Gastrocnemius medialis (tissue), 4 donors: ENCODE measurements around the gene CXCL3. TPM values are rescaled to one million over a fixed set of nuclear protein-coding genes. Genes with fewer than 3 reads are reported as not detected.

Experiments used
- ATAC-seq, 2 donors: fragments of 150-250 bp; one replicate each; pipeline ENCODE4 v1.9.1; 2016
- DNase-seq, 2 donors: peaks; one replicate each; pipeline ENCODE4 v3.0.0-alpha.2; 2019
- H3K27ac ChIP-seq, 4 donors: fragments of 200-600 bp; sonication (generic); 1 replicate in 1 of 4; 2 replicates in 3 of 4; pipeline ENCODE4 v1.5.1; 2016 to 2018; ENCODE audit warnings: mild to moderate bottlenecking in 2 of 4, moderate library complexity in 1 of 4
- H3K27me3 ChIP-seq, 3 donors: fragments of 200-600 bp; sonication (generic) in 2 of 3; 1 replicate in 1 of 3; 2 replicates in 2 of 3; pipeline versions ENCODE4 v1.5.1 to v1.6.0; 2016 to 2019; ENCODE audit warnings: mild to moderate bottlenecking in 1 of 3, moderate library complexity in 1 of 3
- H3K36me3 ChIP-seq, 2 donors: fragments of 200-600 bp; sonication (generic) in 1 of 2; one replicate each; pipeline ENCODE4 v1.5.1; 2017 to 2018
- H3K4me1 ChIP-seq, 2 donors: fragments of 200-600 bp; sonication (generic) in 1 of 2; one replicate each; pipeline ENCODE4 v1.5.1; 2016 to 2017; ENCODE audit warnings: mild to moderate bottlenecking in 2 of 2
- H3K4me3 ChIP-seq, 4 donors: fragments of 200-600 bp; sonication (generic) in 3 of 4; 1 replicate in 1 of 4; 2 replicates in 3 of 4; pipeline ENCODE4 v1.5.1; 2016 to 2019; ENCODE audit warnings: mild to moderate bottlenecking in 2 of 4
- H3K9me3 ChIP-seq, 3 donors: fragments of 200-600 bp; sonication (generic) in 2 of 3; 1 replicate in 1 of 3; 2 replicates in 2 of 3; pipeline ENCODE4 v1.5.1; 2016 to 2019
- POLR2A ChIP-seq, 2 donors: fragments of 450-650 bp; IDR thresholded peaks; one replicate each; pipeline ENCODE4 v1.6.1; 2017; ENCODE audit warnings: antibody characterized with exemption in 2 of 2, mild to moderate bottlenecking in 2 of 2, moderate library complexity in 2 of 2
- in situ Hi-C, 4 donors: fragments of 200-750 bp; cut with MboI; loops; one replicate each; pipeline versions ENCODE4 v1.15.0 to v1.8.0; 2017; ENCODE audit warnings: low sequenced_read_pairs in 4 of 4
- intact Hi-C: fragments of 100-400 bp; cut with DNase I; formaldehyde crosslinking; loops from one replicate; pipeline ENCODE4 v1.15.1; 2023; ENCODE audit warnings: low total_unique reads
- total RNA-seq, 4 donors: library from RNA; depleted of rRNA; stranded (reverse); fragments of >200 nt; gene quantifications; one replicate each; pipeline versions ENCODE4 v1.1.0 to v1.2.3, GENCODE V29; 2016
- TF ChIP-seq, protein P1 (sequence below), 5 experiments: fragments of 450-650 bp in 3 of 5; fragments of 200-600 bp in 2 of 5; sonication (generic) in 2 of 5; IDR thresholded peaks in 4 of 5; conservative IDR thresholded peaks in 1 of 5; 1 replicate in 4 of 5; 2 replicates in 1 of 5; pipeline ENCODE4 v1.5.1; 2016 to 2019; ENCODE audit warnings: antibody characterized with exemption in 5 of 5, mild to moderate bottlenecking in 3 of 5, moderate library complexity in 3 of 5

Gene CXCL3
- total RNA-seq, 4 donors from 2014 or later = 0.84 TPM; not detected in 3

DNA sequence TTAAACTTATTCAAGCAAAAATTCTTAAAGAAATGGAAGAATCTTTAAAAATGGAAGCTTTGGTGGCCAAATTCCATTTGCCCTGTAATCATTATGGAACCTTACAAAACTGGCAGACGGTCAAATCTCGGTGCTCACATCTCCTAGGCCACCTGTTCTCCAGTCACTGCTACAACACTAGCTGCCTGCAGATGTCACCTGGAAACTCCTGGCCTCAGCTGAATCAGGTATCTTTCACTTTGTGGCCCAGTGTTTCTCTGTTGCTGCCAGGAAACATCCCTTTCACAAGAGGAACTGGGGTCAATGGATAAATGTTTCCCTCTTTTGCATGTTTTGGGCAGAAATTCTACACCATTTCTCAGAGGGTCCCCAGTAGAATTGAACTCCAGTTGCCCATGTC lies 4.2 kb upstream of the CXCL3 start:
- DNase-seq (no peak), ATAC-seq (no peak)
- Histone ChIP-seq H3K27me3 (peaks cover 0 to 10% (median 0%) of the 10 kb centered on the region in 3 donors), H3K36me3 (no peaks in the 10 kb centered on the region), H3K9me3 (peaks cover 0 to 2% (median 0%) of the 10 kb centered on the region in 3 donors), H3K4me1 (no peaks in the 10 kb centered on the region), H3K27ac (no peak overlapping the region), H3K4me3 (no peak overlapping the region)
- in situ Hi-C loops = no loop called here
- intact Hi-C loops = no loop called here
- no peak for TF ChIP-seq POLR2A (IDR thresholded peaks at IDR 0.05)
- TF ChIP-seq, protein P1, sequence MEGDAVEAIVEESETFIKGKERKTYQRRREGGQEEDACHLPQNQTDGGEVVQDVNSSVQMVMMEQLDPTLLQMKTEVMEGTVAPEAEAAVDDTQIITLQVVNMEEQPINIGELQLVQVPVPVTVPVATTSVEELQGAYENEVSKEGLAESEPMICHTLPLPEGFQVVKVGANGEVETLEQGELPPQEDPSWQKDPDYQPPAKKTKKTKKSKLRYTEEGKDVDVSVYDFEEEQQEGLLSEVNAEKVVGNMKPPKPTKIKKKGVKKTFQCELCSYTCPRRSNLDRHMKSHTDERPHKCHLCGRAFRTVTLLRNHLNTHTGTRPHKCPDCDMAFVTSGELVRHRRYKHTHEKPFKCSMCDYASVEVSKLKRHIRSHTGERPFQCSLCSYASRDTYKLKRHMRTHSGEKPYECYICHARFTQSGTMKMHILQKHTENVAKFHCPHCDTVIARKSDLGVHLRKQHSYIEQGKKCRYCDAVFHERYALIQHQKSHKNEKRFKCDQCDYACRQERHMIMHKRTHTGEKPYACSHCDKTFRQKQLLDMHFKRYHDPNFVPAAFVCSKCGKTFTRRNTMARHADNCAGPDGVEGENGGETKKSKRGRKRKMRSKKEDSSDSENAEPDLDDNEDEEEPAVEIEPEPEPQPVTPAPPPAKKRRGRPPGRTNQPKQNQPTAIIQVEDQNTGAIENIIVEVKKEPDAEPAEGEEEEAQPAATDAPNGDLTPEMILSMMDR (IDR thresholded peaks at IDR 0.05 in 4 of 5, conservative IDR thresholded peaks at IDR 0.05 in 1 of 5) = no peak

DNA sequence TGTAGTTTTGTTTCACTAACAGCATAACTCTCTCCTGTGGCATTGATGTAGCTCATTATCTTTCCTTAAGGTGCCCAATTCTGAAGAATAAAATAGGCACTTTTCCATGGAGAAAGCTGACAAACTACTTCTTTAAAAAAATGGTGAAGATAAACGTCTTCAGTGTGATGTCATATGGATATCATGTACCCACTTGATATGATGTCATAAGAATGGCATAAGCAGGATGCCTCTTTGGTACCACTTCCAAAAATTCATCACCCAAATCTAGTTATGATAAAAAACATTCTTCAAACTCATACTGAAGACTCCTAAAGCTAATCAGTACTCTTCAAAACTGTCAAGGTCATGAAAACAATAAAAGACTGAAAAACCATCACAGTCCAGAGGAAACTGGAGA lies 2.9 kb upstream of the CXCL3 start:
- H3K27ac ChIP-seq = no peak overlapping the region
- H3K27me3 ChIP-seq = peaks cover 0 to 14% (median 0%) of the 10 kb centered on the region in 3 donors
- no peak overlapping the region for H3K4me3 ChIP-seq
- TF ChIP-seq, protein P1 (IDR thresholded peaks at IDR 0.05 in 4 of 5, conservative IDR thresholded peaks at IDR 0.05 in 1 of 5) = no peak
- no peak for TF ChIP-seq POLR2A (IDR thresholded peaks at IDR 0.05)
- no peaks in the 10 kb centered on the region for H3K9me3 ChIP-seq
- in situ Hi-C loops = no loop called here
- no peak for ATAC-seq
- no peaks in the 10 kb centered on the region for H3K4me1 ChIP-seq
- intact Hi-C loops = no loop called here
- no peak for DNase-seq
- no peaks in the 10 kb centered on the region for H3K36me3 ChIP-seq

DNA sequence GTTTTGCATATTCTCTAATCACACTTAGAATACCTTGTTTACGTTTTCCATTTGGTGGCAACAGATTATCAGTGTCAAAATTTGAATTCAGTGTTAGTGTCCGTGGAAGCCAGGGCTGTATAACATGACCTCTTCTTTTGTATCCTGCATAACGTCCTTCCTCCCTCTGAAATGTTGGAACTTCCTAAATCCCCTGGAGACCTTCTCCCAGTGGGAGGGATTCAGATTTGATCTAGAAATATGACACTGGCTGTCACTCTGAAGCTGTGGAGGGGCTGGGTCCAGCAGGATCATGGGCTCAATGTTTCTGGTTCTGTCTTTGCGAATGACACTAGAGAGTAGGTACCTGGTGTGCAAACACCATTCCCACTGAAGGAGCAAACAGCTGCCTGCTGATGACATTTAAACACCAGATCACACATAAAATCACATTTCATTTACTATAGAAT lies 850 bp upstream of the CXCL3 start:
- ATAC-seq (peak in 1 of 2 donors; percentile 39), DNase-seq (no peak)
- no peaks in the 10 kb centered on the region for H3K4me1 ChIP-seq
- peak overlapping the region; percentile 59 to 74 (median 70) for H3K27ac ChIP-seq
- no peaks in the 10 kb centered on the region for H3K36me3 ChIP-seq
- intact Hi-C loops (loop anchor here (10.0 kb wide), 1 partner anchor 375 kb away; no protein-coding TSS in a partner anchor), in situ Hi-C loops (no loop called here)
- peaks cover 0 to 20% (median 0%) of the 10 kb centered on the region in 3 donors for H3K27me3 ChIP-seq
- H3K4me3 ChIP-seq = peak overlapping the region; percentile 62 to 78 (median 68)
- TF ChIP-seq POLR2A (IDR thresholded peaks at IDR 0.05) = no peak
- TF ChIP-seq, protein P1 (IDR thresholded peaks at IDR 0.05 in 4 of 5, conservative IDR thresholded peaks at IDR 0.05 in 1 of 5) = no peak
- no peaks in the 10 kb centered on the region for H3K9me3 ChIP-seq

GRCh38 chr4:74038086-74038424 lies 434 bp downstream of the CXCL3 start:
- H3K27ac ChIP-seq = peak overlapping the region in 3 of 4 donors; percentile 59 to 74 (median 70)
- ATAC-seq (no peak), DNase-seq (no peak)
- H3K36me3 ChIP-seq = no peaks in the 10 kb centered on the region
- peak overlapping the region; percentile 62 to 78 (median 68) for H3K4me3 ChIP-seq
- H3K4me1 ChIP-seq = no peaks in the 10 kb centered on the region
- in situ Hi-C loops = no loop called here
- TF ChIP-seq POLR2A (IDR thresholded peaks at IDR 0.05) = no peak
- TF ChIP-seq, protein P1 (IDR thresholded peaks at IDR 0.05 in 4 of 5, conservative IDR thresholded peaks at IDR 0.05 in 1 of 5) = no peak
- H3K9me3 ChIP-seq = no peaks in the 10 kb centered on the region
- intact Hi-C loops = loop anchor here (10.0 kb wide), 1 partner anchor 373 kb away; no protein-coding TSS in a partner anchor
- peaks cover 0 to 20% (median 0%) of the 10 kb centered on the region in 3 donors for H3K27me3 ChIP-seq
